Gastrocnemius medialis (tissue), 4 donors: ENCODE data around the gene ANKRD18B.
"Not testable (repeated sequence)": the region's sequence is repeated elsewhere in the genome, so short reads cannot be mapped to it uniquely, and the experiment has no call there.

ENCODE experiments used
- CTCF ChIP-seq, 5 experiments: fragments of 450-650 bp in 3 of 5; fragments of 200-600 bp in 2 of 5; sonication (generic) in 2 of 5; IDR thresholded peaks in 4 of 5; conservative IDR thresholded peaks in 1 of 5; 1 replicate in 4 of 5; 2 replicates in 1 of 5; pipeline ENCODE4 v1.5.1; 2016 to 2019; ENCODE audit warnings: antibody characterized with exemption in 5 of 5, mild to moderate bottlenecking in 3 of 5, moderate library complexity in 3 of 5
- POLR2A ChIP-seq, 2 donors: fragments of 450-650 bp; IDR thresholded peaks; one replicate each; pipeline ENCODE4 v1.6.1; 2017; ENCODE audit warnings: antibody characterized with exemption in 2 of 2, mild to moderate bottlenecking in 2 of 2, moderate library complexity in 2 of 2

DNA sequence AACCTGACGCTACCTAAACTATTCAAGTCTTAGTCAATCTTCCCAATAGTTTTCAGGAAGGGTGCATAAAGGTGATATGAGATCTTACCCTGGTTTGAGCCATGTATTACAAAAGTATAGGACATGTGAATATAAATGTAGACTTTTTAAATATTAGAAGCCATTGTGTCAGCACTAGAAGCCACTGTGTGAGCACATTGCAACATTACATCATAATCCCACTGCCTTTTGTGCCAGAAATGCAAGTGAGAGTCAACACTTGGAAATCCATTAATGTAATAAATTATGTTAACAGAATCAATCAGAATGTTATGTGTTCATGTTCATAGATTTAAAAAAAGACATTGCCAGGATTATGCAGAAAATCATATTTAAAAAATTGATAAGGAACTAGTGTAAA lies 7.7 kb upstream of the ANKRD18B start:
- TF ChIP-seq CTCF (IDR thresholded peaks at IDR 0.05 in 4 of 5, conservative IDR thresholded peaks at IDR 0.05 in 1 of 5); POLR2A (IDR thresholded peaks at IDR 0.05): not testable (repeated sequence)
